Putamen (tissue), 1 donor: ENCODE results near the gene HOXD11.

Experiments
- DNase-seq: peaks from one replicate; pipeline ENCODE4 v3.0.0-alpha.2; 2016; ENCODE audit warnings: low spot score

The HOXD11 gene

DNA sequence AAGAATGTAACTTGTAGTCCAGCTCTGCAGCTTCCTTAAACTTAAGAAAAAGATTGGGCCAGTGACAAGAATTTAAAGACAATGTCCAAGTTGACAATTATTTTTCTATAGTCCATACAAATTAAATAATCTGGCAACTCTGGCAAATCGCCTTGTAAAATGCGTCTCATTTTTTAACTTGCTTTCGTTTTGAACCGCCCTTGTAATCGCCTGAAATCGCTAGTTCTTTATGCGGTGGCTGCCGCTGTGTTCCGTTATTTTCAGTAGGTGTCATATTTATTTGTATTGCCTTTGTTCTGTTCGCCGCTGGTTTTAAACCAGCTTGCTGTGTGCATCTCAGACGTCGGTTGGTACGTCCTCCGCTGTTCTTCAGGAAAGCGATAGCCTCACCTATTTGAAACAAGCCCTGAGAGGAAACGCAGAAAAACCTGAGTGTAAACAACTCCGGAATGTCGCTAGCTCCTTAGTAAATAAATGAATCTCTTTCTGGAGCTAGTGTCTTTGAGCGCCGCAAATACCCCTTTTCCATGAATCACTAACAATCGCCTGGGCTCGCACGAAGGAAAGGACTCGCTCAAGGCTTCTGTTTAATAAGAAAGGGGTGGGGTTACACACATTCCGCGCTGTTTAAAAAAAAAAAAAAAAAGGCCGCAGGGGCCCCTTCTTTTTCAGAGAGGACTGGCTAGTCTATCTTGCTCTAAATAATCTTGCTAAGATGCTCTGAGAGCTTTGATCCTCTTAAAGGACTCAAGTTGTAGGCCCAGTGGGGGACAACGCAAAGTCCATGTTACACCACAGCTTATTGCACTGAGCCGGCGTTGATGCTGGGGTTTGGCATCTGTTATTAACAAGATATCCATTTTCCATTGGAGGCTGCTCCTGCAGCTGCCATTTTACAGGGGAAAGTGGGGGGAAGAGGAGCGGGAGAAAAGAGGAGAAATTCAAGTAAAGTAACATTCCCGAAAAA, 25.4 kb downstream of the HOXD11 start:
- DNase-seq = no peak

DNA sequence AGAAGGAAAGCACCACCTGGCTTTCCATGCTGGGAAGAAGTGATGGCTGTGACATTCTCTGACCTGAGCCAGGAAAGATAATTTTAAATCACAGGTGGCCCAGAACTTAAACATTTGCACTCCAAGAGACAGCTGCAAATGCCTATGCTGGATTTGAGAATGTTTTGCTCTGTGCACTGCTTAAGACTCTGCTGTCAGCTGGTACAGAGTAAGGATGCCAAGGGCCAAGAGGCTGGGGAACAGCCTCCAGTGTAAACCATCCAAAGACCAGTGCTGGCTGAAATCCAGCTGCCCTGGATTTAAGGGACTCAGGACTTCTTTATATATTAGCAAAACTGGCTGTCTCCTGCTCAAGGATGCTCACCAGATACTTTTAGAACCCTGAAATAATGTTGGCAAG, 26.3 kb downstream of the HOXD11 start:
- no peak for DNase-seq

DNA sequence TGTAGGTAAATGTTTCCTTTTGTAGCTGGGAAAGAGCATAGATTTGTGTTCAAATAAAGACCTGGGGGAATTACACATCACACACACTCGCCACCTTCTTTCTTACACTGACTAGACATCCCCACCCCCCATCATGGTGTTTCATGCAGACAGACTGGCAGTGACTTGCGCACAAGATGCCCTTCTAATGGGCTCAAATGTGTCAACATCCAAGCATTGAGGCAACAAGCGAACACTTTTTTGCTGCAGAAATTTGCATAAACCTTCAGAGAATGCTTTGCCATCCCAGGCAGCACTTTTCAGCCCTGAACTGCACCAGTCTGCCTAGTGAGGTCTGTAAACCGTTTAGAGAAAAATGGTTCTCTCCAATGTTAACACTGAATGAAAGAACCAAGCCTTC, 27.0 kb downstream of the HOXD11 start:
- DNase-seq = no peak

DNA sequence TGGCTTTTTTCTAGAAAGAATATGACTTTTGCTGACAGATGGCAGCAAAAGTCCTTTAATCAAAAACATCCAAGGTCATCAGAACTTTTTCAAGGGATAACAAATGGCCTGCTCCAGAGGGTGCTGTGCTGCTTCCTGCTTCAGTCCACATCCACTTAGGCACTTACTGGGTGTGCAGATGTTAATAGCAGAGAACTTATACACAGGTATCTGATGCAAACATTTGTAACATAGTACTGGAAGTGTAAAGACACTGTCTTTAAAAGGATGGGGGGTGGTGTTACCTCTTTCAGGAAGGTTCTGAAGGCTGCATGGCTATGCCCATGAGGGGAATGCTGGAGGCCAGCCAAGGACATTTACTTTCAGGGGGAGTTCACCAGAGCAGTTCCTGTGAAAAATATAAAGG, 28.0 kb downstream of the HOXD11 start:
- DNase-seq = no peak

DNA sequence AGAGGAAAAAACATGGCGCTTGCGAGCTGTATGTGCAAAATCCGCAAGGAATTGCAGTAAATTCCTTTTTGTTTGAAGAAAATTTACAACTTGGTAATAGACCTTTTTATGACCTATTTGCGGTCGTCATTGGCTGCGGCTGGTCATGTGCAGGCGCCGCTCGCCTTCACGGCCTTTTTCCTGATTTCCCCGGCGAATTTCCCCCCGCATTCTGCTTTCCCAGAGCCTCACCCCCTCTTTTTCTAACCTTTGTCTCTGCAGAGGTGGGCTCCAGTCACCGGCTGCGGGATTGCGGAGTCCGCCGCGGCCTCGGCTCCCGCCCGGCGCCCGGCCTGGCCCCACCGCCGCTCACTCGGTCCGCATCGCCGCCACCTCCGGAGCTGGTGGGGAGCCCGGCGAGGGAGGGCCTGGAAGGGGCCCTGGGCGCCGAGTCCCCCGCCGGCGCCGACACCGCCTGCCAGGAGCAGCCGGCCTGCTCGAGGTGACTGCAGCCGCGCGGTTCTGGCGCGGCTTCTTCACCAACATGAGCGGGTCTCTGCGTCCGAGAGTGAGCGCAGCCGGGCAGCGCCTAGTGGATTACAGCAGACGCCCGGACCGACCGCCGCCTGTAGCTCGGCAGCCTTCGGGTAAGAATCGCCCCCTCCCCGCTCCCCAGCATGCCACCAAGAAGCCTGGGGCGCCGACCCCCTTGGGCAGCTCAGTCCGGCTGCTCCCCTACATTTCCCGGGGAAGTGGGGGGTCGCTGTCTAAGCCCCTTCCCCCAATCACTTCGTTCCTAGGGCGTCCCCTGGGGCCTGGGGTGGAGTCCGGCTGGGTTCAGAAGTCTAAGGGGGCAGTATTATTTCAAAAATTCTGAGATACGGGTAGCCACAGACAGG, 29.5 kb downstream of the HOXD11 start:
- DNase-seq = no peak

DNA sequence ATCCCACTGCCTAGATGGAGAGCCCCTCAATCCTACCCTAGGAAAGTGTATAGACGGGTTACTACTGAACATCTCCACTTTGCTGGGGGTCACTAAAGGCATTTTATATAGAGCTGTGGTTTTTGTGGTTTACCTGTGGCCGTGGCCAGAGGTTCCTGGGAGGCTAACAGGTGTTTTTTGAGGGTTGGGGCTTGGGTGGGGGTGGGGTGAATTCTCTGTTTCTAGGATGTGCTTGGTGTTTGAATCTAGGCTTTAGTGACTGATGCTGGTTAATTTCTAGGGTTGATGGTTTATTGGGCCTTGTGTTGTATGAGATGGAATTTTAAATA, 30.1 kb downstream of the HOXD11 start:
- DNase-seq = no peak

DNA sequence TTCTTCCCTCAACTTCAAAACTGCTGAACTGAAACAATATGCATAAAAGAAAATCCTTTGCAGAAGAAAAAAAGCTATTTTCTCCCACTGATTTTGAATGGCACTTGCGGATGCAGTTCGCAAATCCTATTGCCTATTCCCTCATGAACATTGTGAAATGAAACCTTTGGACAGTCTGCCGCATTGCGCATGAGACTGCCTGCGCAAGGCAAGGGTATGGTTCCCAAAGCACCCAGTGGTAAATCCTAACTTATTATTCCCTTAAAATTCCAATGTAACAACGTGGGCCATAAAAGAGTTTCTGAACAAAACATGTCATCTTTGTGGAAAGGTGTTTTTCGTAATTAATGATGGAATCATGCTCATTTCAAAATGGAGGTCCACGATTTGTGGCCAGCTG, 30.8 kb downstream of the HOXD11 start:
- DNase-seq = no peak

DNA sequence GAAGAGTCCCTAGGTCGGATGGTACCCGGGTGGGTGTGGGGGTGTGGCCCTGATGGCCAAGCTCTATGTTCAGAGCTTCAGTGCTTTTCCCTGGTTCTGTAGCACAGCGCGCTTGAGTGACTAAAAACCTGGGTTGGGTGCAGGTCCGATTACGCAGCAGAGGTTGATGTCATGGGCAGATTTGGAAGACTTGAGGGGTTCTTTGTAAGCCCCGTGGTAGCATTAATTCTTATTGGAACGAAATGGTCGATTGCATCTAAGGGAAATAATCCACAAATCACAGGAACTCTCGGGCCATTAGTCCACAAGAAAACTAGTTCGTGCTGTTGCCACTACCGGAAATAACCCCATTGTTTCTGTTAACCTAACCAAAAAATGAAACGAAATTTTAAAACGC, 31.4 kb downstream of the HOXD11 start:
- no peak for DNase-seq

DNA sequence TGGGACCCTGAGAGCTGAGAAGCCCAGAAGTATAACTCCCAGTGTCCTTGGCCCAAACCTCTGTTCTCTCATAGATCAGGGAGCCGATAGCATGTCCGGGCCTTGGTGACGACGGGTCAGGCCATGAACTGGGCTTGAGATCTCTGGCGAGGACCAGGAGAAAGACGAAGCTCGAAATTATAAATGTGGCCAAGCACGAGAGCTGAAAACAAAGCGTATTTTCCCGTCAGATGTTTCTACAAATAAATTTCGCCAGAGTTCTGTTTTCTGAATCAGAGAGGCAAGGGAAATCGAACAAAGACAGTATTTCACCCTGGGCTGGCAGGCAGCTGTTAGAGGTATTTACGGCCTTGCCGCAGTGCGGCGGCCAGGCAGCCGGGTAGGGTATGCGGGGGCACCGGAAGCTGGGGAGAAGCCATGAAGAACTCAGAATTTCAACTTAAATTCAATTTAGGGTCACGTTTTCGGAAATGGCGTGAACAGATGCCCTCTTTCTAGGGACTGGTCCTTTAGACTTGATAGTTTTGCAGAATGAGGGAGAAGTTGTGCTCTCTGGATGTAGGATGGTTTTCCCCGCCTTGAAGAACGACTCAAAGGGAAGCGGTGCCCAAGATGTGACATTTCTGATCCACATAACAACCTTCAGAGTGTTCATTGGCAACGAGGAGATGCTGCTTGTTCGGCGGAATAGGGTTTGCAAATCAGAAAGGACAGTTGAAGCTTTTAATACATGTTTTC, 32.0 kb downstream of the HOXD11 start:
- DNase-seq = no peak

DNA sequence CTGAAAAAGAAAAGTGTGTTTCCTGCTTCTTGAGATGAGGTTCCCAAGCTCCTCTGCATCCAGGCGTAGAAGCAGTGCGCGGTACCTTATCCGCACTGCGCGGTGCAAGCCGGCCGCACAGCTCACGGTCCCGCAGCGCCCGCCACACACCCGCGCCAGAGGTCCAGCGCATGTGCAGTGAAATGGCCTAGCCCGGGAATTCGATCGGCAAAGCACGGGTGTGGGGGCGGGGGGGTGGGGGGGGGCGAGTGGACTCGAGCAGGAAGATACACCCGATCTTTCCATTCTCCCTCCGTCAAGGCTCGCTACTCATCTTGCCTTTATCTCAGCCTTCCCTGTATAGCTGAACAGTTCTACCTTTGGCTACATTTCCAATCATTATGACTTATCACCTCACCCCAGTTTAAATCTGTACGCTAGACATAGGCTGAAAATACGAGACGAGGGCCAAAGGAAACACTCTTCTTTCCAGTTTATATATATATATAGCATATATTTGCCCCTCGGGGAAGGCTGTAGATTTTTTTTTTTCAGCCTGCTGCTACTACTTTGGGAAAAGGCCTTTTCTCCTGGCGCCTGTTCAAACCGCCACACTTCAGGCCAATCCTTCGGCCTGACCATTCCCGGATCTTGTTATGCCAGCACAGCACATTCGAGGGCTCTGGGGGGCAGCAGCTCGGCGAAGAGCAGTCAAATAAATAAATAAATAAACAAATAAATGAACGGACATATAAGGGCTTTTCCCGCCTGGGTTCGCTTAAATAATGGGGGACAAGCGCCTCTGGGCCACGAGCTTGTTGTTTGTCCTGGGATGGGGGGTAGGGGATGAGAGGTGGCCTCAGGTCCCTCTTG, 32.8 kb downstream of the HOXD11 start:
- no peak for DNase-seq

DNA sequence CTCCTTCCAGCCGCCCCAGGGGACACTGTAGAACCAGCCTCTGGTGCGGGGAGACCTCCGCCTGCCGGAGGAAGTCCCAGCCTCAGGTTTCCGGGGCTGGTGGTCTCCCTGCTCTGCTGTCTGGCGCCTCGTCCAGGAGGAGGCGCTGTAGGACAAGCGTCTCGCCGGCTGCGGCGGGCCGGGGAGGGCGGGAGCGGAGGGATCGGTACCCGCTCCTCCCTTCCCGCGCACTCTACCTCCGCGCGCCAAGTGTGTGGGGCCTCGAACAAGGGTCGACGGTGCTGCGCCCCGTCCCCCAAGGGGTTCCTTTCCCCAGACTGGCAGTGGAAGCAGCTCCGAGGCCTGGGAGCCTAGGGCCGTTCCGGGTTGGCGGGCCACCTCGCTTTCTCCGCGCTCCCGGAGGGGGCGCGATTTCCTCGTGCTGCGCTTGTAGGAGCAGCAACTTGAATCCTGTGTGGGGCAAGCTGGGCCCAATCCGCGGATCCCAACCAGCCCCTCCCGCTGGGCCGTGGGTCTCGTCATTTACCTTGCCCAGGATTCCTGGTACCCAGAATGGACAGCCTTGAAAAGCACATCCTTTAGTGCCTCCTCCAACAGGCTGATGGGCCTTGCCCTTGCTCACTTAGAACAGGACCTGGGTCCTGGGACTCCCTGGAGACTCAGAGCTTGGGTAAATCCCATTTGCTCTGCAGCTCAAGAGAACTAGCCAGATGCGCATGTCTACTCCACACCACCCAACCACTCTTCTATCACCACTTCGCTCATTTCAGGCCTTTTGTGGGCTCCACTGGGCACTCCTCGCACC, 33.6 kb downstream of the HOXD11 start:
- peak; percentile 53 for DNase-seq

DNA sequence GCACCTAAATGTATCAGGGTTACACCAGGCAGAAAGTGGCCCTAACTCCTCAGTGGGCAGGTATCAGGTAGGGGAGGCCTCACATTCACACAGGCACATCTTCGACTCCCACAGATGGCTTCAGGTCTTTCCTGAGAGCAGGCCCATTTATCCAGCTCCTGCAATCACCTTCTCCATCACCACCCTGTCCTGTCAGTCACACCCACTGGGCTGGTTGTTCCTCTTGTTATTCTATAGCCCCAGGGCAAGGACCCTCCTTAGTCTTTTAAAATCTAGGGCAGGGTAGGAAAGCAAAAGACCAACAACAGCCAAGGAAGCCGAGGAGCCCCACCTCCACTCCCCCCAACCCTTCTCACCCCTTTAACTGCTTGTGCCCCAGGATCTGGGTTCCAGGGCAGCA, 35.2 kb downstream of the HOXD11 start:
- DNase-seq = no peak

DNA sequence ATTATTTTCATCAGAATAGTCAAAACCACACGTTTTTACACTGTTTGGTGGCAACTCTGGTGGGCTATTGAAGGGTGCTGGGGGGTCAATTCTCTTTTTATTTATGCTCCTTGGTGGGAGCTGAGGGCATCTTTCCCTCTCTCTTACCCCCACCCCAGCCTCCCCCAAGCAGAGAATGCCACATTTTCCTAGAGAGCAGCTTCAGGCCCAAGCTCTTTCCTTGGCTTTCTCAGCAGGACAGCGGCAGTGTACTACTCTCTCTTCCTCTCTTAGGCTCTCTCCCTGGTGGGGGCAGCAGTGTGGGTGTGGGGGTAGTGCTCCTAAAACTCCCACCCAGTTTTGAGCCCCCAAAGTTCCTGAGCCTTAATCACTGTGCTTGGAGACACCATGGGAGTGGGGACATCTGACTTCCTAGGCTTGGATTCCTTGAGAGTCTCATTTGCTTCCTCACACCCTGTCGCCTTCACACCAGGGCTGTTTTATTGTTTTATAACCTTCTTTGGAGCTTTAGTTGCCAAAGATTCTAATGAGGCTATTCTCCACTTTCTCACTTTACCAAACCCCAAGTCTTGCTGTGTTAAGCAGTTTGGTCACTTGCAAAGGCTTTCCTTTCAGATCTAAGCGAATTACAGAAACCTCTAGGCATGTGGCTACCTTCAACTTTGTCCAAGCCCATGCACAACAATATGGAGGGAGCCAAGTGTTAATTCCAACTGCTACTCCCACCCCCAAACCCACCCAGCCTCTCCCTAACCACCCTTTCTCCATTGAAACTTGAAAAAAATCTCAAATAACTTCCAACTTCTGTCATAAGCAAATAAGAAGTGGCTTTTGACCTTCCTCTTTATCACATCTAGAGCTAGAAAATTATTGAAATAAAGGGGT, 38.2 kb downstream of the HOXD11 start:
- no peak for DNase-seq

DNA sequence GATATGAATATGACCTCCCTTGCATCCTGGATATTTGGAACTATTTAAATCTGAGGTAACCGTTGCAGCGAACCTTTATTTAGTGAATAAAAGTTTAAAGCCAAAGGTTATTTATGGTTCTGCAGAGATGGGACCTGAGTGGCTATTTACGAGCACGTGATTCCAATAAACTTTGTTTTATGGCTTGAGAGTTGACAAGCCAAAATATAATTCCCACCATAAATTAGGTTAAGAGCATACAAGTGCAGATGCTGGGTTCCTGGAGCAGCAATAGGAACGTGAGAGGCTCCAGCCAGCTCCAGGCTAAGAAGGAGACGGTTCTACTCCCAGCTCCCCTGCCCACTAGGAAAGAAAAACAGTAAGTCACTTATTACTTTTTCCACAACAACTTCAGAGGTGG, 39.0 kb downstream of the HOXD11 start:
- DNase-seq = no peak

DNA sequence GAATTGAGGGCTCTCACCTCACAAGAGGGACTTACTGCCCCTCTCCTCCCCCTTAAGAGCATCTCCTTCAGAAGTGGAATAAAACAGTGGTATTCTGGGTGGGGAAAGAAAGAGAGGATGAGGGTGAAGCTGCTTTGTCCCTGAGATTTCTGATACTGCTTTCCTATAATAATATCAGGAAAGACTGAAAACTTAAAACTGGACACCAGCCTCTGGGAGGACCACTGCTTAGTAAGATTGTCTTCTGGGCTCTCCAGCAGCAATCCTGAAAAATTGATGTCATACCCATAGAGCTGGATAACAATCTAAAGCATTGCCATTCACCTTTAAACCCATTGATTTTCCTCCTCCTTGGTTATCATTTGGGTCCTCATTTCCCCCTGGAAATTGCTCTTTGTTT, 39.6 kb downstream of the HOXD11 start:
- no peak for DNase-seq

DNA sequence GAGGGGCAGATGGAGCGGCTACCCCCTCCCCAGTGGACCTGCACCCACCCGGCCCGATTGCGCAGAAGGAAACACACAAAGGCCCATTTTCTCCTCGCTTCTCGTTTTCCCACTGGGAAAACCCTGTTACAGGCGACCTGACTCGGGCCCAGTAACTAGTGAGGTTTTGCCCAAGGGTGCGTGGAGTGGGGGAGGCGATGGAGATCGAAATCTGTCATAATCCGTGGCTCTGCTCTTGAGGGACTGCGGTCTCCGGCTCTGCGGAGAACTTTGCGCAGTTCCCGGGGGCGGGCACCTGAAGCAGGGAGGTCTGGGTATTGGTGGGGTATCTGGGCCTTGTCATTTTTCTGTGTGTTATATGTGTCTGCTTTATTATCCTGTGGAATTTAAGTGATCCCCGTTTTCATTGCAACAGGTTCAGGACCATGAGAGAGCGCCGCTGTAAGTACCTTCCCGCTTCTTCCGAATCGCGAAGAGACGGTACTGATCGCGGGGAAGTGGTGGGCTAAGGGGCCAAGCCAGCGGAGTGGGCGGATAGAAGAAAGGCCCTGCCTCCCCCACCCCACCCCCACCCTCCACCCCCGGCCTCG, 40.2 kb downstream of the HOXD11 start:
- DNase-seq = no peak

DNA sequence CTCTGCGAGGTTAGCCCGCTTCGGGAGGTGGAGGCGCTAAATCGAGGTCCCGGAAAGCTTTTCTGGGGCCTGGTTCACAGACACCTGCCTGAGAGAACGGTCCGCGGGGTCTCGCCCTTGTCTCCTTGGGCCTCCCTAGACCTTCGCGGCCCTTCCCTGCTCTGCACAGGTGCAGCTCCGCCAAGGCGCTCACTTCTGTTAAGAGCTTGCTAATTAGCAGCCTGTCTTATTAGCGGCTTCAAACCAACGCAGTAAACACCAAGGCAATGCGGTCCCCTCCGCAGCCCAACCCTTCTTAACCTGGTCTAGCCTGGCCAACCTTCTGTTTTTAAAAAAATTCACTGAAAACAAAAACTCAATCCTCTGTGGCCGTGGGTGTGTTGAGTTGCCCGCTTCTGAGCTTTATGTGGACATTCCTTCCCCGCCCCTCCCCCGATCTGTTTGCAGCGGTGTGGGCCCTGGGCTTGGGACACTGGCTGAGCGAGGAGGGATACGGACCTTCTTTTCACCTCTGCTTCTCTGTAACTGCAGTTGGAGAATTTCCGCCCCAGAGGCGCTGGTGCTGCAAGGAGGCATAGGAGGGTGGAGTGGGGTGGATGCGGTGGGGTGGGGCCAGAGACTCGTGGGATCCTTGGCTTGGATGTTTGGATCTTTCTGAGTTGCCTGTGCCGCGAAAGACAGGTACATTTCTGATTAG, 40.9 kb downstream of the HOXD11 start:
- no peak for DNase-seq

DNA sequence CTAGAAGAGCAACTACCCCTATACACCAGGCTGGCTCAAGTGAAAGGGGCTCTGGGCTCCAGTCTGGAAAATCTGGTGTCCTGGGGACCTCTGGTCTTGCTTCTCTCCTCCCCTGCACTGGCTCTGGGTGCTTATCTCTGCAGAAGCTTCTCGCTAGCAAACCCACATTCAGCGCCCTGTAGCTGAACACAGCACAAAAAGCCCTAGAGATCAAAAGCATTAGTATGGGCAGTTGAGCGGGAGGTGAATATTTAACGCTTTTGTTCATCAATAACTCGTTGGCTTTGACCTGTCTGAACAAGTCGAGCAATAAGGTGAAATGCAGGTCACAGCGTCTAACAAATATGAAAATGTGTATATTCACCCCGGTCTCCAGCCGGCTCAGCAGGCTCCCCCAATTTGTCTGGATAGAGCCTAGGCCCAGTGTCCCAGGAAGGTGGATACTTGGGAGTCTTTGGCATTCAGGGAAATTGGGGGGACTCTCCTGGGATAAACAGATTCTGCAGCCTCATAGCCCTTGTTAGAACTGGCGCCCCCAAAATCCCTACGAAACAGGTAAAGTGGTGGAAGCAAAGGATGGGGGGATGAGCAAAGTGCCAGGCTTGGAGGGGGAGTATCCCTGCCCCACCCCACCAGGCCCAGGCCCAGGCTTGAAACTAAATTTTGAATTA, 41.8 kb downstream of the HOXD11 start:
- no peak for DNase-seq
